Right atrium auricular region (tissue), 2 donors: ENCODE measurements around the gene PARP14. TPM values are rescaled to one million over a fixed set of nuclear protein-coding genes. Genes with fewer than 3 reads are reported as not detected.
A peak's percentile ranks its signal among the peaks of the same experiment; 100 is the strongest.
"Not testable (repeated sequence)": the region's sequence is repeated elsewhere in the genome, so short reads cannot be mapped to it uniquely, and the experiment has no call there.

Experiments used
- DNase-seq: peaks from one replicate; pipeline ENCODE4 v3.0.0-alpha.2; 2019; ENCODE audit warnings: low spot score
- H3K27ac ChIP-seq, 2 donors: fragments of 200-600 bp; sonication (generic); 1 replicate in 1 of 2; 2 replicates in 1 of 2; pipeline ENCODE4 v1.5.1; 2016 to 2019
- H3K27me3 ChIP-seq, 2 donors: fragments of 200-600 bp; sonication (generic); one replicate each; pipeline versions ENCODE4 v1.5.1 to v1.6.0; 2017 to 2019
- H3K36me3 ChIP-seq: fragments of 200-600 bp; sonication (generic); one replicate; pipeline ENCODE4 v1.5.1; 2016
- H3K4me1 ChIP-seq, 2 donors: fragments of 200-600 bp; sonication (generic); one replicate each; pipeline versions ENCODE4 v1.5.1 to v1.6.0; 2017 to 2019
- H3K4me3 ChIP-seq, 2 donors: fragments of 200-600 bp; sonication (generic); 1 replicate in 1 of 2; 2 replicates in 1 of 2; pipeline ENCODE4 v1.5.1; 2017 to 2019; ENCODE audit warnings: mild to moderate bottlenecking in 1 of 2, moderate library complexity in 1 of 2
- H3K9me3 ChIP-seq, 2 donors: fragments of 200-600 bp; sonication (generic); one replicate each; pipeline ENCODE4 v1.5.1; 2019
- CTCF ChIP-seq, 2 donors: fragments of 200-600 bp; sonication (generic); IDR thresholded peaks; one replicate each; pipeline ENCODE4 v1.5.1; 2019; ENCODE audit warnings: antibody characterized with exemption in 2 of 2
- total RNA-seq, 2 donors: library from RNA; depleted of rRNA; stranded (reverse); fragments of >200 nt; gene quantifications; one replicate each; pipeline ENCODE4 v1.1.0, GENCODE V29; 2016

PARP14 gene
- total RNA-seq, 2 donors from 2014 or later: 9.5 to 13.5 TPM

GRCh38 chr3:122679882-122680474 lies 661 bp upstream of the PARP14 start:
- Histone ChIP-seq H3K36me3 (no peaks in the 10 kb centered on the region), H3K27me3 (no peaks in the 10 kb centered on the region), H3K27ac (peak overlapping the region; percentile 93), H3K4me3 (peak overlapping the region; percentile 86 to 93), H3K4me1 (peaks cover 0 to 26% of the 10 kb centered on the region in 2 donors), H3K9me3 (no peaks in the 10 kb centered on the region)
- no peak for TF ChIP-seq CTCF (IDR thresholded peaks at IDR 0.05)
- DNase-seq: no peak

DNA sequence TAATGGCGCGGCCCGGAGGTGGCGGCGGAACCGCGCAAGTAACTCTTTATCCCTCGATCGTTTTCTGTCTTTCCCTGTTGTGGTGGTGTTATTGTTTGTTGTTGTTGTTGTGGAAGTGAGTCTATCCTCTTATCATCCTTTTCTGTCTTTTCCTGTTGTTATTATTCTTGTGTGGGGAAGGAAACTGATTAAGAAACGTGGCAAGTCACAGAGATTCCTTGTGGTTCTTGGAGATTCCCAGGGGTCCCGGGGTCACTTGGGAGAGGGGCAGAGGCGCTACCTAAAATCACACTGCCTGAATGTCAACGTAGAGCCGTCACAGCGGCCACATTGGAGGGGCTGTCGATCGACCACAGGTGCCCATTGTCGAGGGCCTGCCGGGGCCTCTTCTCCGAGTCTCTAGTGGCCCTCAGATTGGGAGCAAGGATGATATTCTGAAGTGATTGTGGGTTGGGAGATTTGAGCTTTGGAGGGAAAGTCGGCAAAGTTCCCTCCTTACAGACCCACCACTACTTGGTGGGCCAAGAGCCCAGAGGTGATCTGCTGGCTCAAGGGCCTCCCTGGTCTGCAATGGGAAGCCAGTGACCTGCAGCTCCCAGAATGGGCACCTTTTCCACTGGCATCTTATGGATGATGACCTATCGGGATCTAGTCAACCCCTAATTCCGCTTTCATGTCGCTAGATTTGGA lies 790 bp downstream of the PARP14 start:
- Histone ChIP-seq H3K27me3 (no peaks in the 10 kb centered on the region), H3K4me3 (peak overlapping the region; percentile 86 to 93), H3K4me1 (peaks cover 0 to 26% of the 10 kb centered on the region in 2 donors), H3K9me3 (no peaks in the 10 kb centered on the region), H3K36me3 (no peaks in the 10 kb centered on the region), H3K27ac (peak overlapping the region; percentile 93)
- DNase-seq: no peak
- TF ChIP-seq CTCF (IDR thresholded peaks at IDR 0.05): no peak

DNA sequence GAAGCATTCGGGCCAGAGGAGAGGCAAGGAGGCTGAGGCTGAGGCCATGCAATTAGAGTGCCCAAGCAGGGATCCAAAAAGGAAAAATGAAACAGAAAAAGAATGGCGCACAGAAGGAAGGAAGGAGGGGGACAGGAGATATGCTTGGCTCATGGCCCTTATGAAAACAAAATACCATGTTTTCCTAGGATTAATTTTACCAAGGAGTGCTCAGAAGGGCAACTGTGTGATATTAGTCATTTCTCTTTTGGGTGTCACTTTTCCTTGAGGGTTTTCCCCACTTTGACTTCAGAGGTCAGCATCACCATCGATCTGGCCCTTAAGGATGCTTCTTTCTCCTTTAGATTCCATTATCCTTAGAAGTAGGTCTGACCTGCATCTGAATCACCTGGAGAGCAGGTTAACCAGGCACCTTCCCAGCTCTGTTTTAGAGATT lies 1.4 kb downstream of the PARP14 start:
- H3K4me1 ChIP-seq: peaks cover 0 to 26% of the 10 kb centered on the region in 2 donors
- no peaks in the 10 kb centered on the region for H3K27me3 ChIP-seq
- TF ChIP-seq CTCF (IDR thresholded peaks at IDR 0.05): no peak
- no peaks in the 10 kb centered on the region for H3K9me3 ChIP-seq
- DNase-seq: no peak
- H3K36me3 ChIP-seq: peaks cover 3% of the 10 kb centered on the region
- H3K27ac ChIP-seq: peak overlapping the region; percentile 93
- peak overlapping the region; percentile 86 to 93 for H3K4me3 ChIP-seq

DNA sequence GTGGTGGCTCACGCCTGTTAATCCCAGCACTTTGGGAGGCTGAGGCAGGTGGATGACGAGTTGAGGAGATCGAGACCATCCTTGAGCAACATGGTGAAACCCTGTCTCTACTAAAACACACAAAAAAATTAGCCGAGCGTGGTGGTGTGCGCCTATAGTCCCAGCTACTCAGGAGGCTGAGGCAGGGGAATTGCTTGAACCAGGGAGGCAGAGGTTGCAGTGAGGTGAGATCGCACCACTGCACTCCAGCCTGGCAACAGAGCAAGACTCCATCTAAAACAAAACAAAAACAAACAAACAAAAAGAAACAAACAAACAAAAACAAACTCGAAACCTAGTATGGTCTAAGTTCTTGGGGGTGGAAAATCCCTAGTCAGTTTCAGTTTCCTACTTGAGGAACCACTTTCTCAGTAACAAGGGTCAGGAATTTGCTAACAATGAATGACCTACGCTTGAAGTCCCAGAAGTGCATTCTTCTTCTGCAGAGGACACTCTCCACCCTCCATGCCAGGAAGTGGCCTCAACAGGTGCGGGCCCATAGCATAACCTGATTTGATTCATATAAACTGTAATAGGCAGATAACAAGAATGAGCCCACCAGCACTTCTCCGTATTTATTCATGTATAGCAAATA lies 2.3 kb downstream of the PARP14 start:
- Histone ChIP-seq H3K27ac (peak overlapping the region; percentile 93), H3K4me1 (peaks cover 0 to 26% of the 10 kb centered on the region in 2 donors)
- H3K9me3 ChIP-seq, DNase-seq, H3K4me3 ChIP-seq, H3K27me3 ChIP-seq, H3K36me3 ChIP-seq: not testable (repeated sequence)

GRCh38 chr3:122687298-122687697 lies 6.7 kb downstream of the PARP14 start:
- Histone ChIP-seq H3K9me3 (no peaks in the 10 kb centered on the region), H3K4me1 (peaks cover 0 to 6% of the 10 kb centered on the region in 2 donors), H3K36me3 (peaks cover 17% of the 10 kb centered on the region), H3K27ac (no peak overlapping the region), H3K27me3 (no peaks in the 10 kb centered on the region), H3K4me3 (no peak overlapping the region)
- DNase-seq: no peak
- TF ChIP-seq CTCF (IDR thresholded peaks at IDR 0.05): no peak

- no peak overlapping the region for H3K4me3 ChIP-seq
Observed at GRCh38 chr3:122688996-122689395, 8.4 kb downstream of the PARP14 start.

More at GRCh38 chr3:122688996-122689395, 8.4 kb downstream of the PARP14 start:
- TF ChIP-seq CTCF (IDR thresholded peaks at IDR 0.05): no peak
- Histone ChIP-seq H3K36me3 (peaks cover 17% of the 10 kb centered on the region), H3K27ac (no peak overlapping the region), H3K4me1 (no peaks in the 10 kb centered on the region), H3K9me3 (no peaks in the 10 kb centered on the region), H3K27me3 (no peaks in the 10 kb centered on the region)
- DNase-seq: no peak
